Measurements from ENCODE around the gene PMS1. TPM values are rescaled to one million over a fixed set of nuclear protein-coding genes. Genes with fewer than 3 reads are reported as not detected.

PMS1 gene
- total RNA-seq, 3 donors from 2014 or later (not counting 1 experiment from before 2014, with no cell fraction given), result 28.9 to 32.3 (median 29.1) TPM

- H3K27ac Mint-ChIP-seq, result no peak overlapping the region
- Histone ChIP-seq H3K27ac (ENCODE audit: low read length) (no peak overlapping the region), H3K36me3 (ENCODE audit: control insufficient read depth, insufficient read depth, low read length) (no peaks in the 10 kb centered on the region), H3K4me3 (ENCODE audit: low read length) (no peak overlapping the region), H3K4me1 (ENCODE audit: control insufficient read depth, insufficient read depth, low read length) (no peaks in the 10 kb centered on the region), H3K9me3 (ENCODE audit: control insufficient read depth, insufficient read depth, low read length) (no peaks in the 10 kb centered on the region), H3K27me3 (ENCODE audit: control insufficient read depth, insufficient read depth, low read length) (no peaks in the 10 kb centered on the region)
- DNase-seq (no peak), ATAC-seq (no peak)
- WGBS (ENCODE audit: insufficient coverage), result no CpG with 5 or more reads among the region's 1 CpG
- no peaks in the 10 kb centered on the region for H3K4me1 Mint-ChIP-seq
- intact Hi-C loops (cut with micrococcal nuclease), result no loop called here
- H3K9me3 Mint-ChIP-seq, result no peaks in the 10 kb centered on the region
- H3K4me3 Mint-ChIP-seq, result no peak overlapping the region
- H3K36me3 Mint-ChIP-seq, result no peaks in the 10 kb centered on the region
- H3K27me3 Mint-ChIP-seq (ENCODE audit: low read depth in 2 of 2), result peaks cover 10 to 14% of the 10 kb centered on the region in 2 donors
- TF ChIP-seq CTCF (IDR thresholded peaks at IDR 0.05), result no peak
These were observed 112.6 kb downstream of the PMS1 start for GRCh38 chr2:189896809-189897208.

- no peaks in the 10 kb centered on the region for H3K4me1 Mint-ChIP-seq
- no peak overlapping the region for H3K27ac ChIP-seq (ENCODE audit: low read length)
- no peaks in the 10 kb centered on the region for H3K27me3 ChIP-seq (ENCODE audit: control insufficient read depth, insufficient read depth, low read length)
- DNase-seq (no peak), ATAC-seq (no peak)
- no peaks in the 10 kb centered on the region for H3K36me3 Mint-ChIP-seq
- H3K4me3 Mint-ChIP-seq, result no peak overlapping the region
- H3K9me3 Mint-ChIP-seq, result no peaks in the 10 kb centered on the region
- intact Hi-C loops (cut with micrococcal nuclease), result no loop called here
- no peak overlapping the region for H3K27ac Mint-ChIP-seq
- H3K9me3 ChIP-seq (ENCODE audit: control insufficient read depth, insufficient read depth, low read length), result no peaks in the 10 kb centered on the region
- H3K4me3 ChIP-seq (ENCODE audit: low read length), result no peak overlapping the region
- no peaks in the 10 kb centered on the region for H3K36me3 ChIP-seq (ENCODE audit: control insufficient read depth, insufficient read depth, low read length)
- no peaks in the 10 kb centered on the region for H3K4me1 ChIP-seq (ENCODE audit: control insufficient read depth, insufficient read depth, low read length)
- peaks cover 11 to 14% of the 10 kb centered on the region in 2 donors for H3K27me3 Mint-ChIP-seq (ENCODE audit: low read depth in 2 of 2)
- no peak for TF ChIP-seq CTCF (IDR thresholded peaks at IDR 0.05)
These were observed 114.9 kb downstream of the PMS1 start for GRCh38 chr2:189899101-189899500.

DNA sequence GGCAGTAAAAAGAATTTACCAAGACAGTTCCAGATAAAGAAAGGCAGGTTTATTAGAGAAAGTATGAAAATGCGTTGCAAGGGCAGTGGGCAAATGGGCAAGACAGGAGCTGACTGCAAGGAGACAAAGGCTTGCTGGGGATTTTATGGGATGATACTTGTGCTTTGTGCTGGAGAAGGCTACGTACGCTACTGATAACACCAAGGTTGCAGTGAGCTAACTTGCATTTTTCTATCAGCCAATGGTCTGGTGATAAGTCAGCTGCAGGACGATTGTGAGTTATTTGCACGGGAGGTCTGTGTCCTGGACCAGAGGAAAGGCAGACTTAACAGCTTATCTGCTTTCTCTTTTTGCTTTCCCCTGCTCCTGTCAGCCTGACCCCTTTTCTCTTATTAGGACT, 116.5 kb downstream of the PMS1 start:
- H3K27ac ChIP-seq (ENCODE audit: low read length), result no peak overlapping the region
- H3K36me3 ChIP-seq (ENCODE audit: control insufficient read depth, insufficient read depth, low read length), result no peaks in the 10 kb centered on the region
- WGBS (ENCODE audit: insufficient coverage), result 91% methylated on average over 5 of the region's 5 CpGs
- H3K9me3 ChIP-seq (ENCODE audit: control insufficient read depth, insufficient read depth, low read length), result no peaks in the 10 kb centered on the region
- no peak for TF ChIP-seq CTCF (IDR thresholded peaks at IDR 0.05)
- no peaks in the 10 kb centered on the region for H3K27me3 ChIP-seq (ENCODE audit: control insufficient read depth, insufficient read depth, low read length)
- H3K4me3 ChIP-seq (ENCODE audit: low read length), result no peak overlapping the region
- ATAC-seq (no peak), DNase-seq (no peak)
- H3K4me1 ChIP-seq (ENCODE audit: control insufficient read depth, insufficient read depth, low read length), result no peaks in the 10 kb centered on the region
- H3K27me3 Mint-ChIP-seq (ENCODE audit: low read depth in 2 of 2), result peaks cover 11 to 14% of the 10 kb centered on the region in 2 donors
- H3K27ac Mint-ChIP-seq, result no peak overlapping the region
- no peaks in the 10 kb centered on the region for H3K9me3 Mint-ChIP-seq
- H3K4me3 Mint-ChIP-seq, result no peak overlapping the region
- H3K36me3 Mint-ChIP-seq, result no peaks in the 10 kb centered on the region
- no peaks in the 10 kb centered on the region for H3K4me1 Mint-ChIP-seq
- intact Hi-C loops (cut with micrococcal nuclease), result no loop called here

DNA sequence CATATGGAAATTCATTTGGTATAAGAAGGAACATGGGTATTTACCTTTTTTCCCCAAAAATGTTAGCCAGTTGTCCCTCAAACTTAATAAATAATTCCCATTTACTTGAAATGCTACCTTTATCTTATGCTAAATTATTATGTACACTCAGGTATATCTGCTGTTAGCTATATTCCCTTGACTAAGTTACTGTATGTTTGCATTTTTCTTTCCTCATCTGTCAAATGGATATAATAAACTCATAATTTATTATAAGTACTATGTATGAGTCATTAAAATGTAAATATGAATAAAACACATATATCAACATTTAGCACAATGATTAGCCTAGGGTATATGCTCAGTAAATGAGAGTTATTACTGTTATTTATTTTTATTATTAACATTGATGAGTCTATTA, 117.4 kb downstream of the PMS1 start:
- ATAC-seq, result no peak
- Histone ChIP-seq H3K27me3 (ENCODE audit: control insufficient read depth, insufficient read depth, low read length) (no peaks in the 10 kb centered on the region), H3K36me3 (ENCODE audit: control insufficient read depth, insufficient read depth, low read length) (no peaks in the 10 kb centered on the region), H3K4me3 (ENCODE audit: low read length) (no peak overlapping the region), H3K9me3 (ENCODE audit: control insufficient read depth, insufficient read depth, low read length) (no peaks in the 10 kb centered on the region), H3K4me1 (ENCODE audit: control insufficient read depth, insufficient read depth, low read length) (no peaks in the 10 kb centered on the region), H3K27ac (ENCODE audit: low read length) (no peak overlapping the region)
- peaks cover 11 to 14% of the 10 kb centered on the region in 2 donors for H3K27me3 Mint-ChIP-seq (ENCODE audit: low read depth in 2 of 2)
- no peaks in the 10 kb centered on the region for H3K4me1 Mint-ChIP-seq
- no peaks in the 10 kb centered on the region for H3K9me3 Mint-ChIP-seq
- H3K27ac Mint-ChIP-seq, result no peak overlapping the region
- intact Hi-C loops (cut with micrococcal nuclease), result no loop called here
- no peak for TF ChIP-seq CTCF (IDR thresholded peaks at IDR 0.05)
- DNase-seq, result no peak
- H3K36me3 Mint-ChIP-seq, result no peaks in the 10 kb centered on the region
- H3K4me3 Mint-ChIP-seq, result no peak overlapping the region
